Measurements from ENCODE around the gene PTPRH.
"Not testable (repeated sequence)": the region's sequence is repeated elsewhere in the genome, so short reads cannot be mapped to it uniquely, and the experiment has no call there.

Gene PTPRH

GRCh38 chr19:55161571-55162322 is 47.6 kb downstream of the PTPRH start:
- DNase-seq: no peak

- no peak for DNase-seq
Measured at GRCh38 chr19:55160986-55161365, 48.3 kb downstream of the PTPRH start.

GRCh38 chr19:55160128-55160985 is 48.9 kb downstream of the PTPRH start:
- peak in 35 of 56 donors; percentile 2 to 79 (median 28) for DNase-seq

- DNase-seq: peak in 1 of 56 donors; percentile 6
Measured at GRCh38 chr19:55158848-55159749, 50.2 kb downstream of the PTPRH start.

GRCh38 chr19:55158423-55158822 is 50.9 kb downstream of the PTPRH start:
- DNase-seq: no peak

- no peak for DNase-seq
Measured at GRCh38 chr19:55157064-55157908, 52.0 kb downstream of the PTPRH start, which contains the start of gene TNNI3. Gene TNNI3, minus strand, starts transcription at chr19:55157732. Its CDS starts 143 bp downstream, at chr19:55157589.

GRCh38 chr19:55156202-55157063 is 52.9 kb downstream of the PTPRH start:
- DNase-seq: peak in 5 of 56 donors; percentile 6 to 47 (median 16)

- not testable (repeated sequence) for DNase-seq
Measured at GRCh38 chr19:55155784-55156183, 53.5 kb downstream of the PTPRH start.

- DNase-seq: no peak
Measured at GRCh38 chr19:55153652-55154264, 55.5 kb downstream of the PTPRH start.

GRCh38 chr19:55152017-55152416 is 57.3 kb downstream of the PTPRH start:
- no peak for DNase-seq

GRCh38 chr19:55149078-55150003 is 60.0 kb downstream of the PTPRH start, which contains the start of gene TNNT1:
Gene TNNT1, minus strand, starts transcription at chr19:55149206. Its CDS starts 2,049 bp downstream, at chr19:55147157.
- no peak for DNase-seq

- DNase-seq: no peak
Measured at GRCh38 chr19:55147545-55148251, 61.6 kb downstream of the PTPRH start.

GRCh38 chr19:55146705-55147273 is 62.5 kb downstream of the PTPRH start:
- no peak for DNase-seq

- DNase-seq: peak in 1 of 56 donors; percentile 16
Measured at GRCh38 chr19:55146078-55146704, 63.1 kb downstream of the PTPRH start.

- DNase-seq: no peak
Measured at GRCh38 chr19:55145232-55145631, 64.1 kb downstream of the PTPRH start.

GRCh38 chr19:55141696-55142095 is 67.6 kb downstream of the PTPRH start:
- DNase-seq: peak in 1 of 56 donors; percentile 2
